GM12878 (cell line): ENCODE measurements around the gene PGBD4. TPM values are rescaled to one million over a fixed set of nuclear protein-coding genes. Genes with fewer than 3 reads are reported as not detected.

Experiments
- ATAC-seq: fragments of 200-7000 bp; cut with Tn5 transposase; 3 replicates; pipeline ENCODE4 v1.9.1; 2020; ENCODE audit warnings: mild to moderate bottlenecking, moderate library complexity
- BruUV-seq: library from RNA; stranded (reverse); fragments of 400-500 nt; replicated peaks from 2 replicates; lab custom pipeline; 2021; lab: Mats Ljungman, UMichigan
- CTCF ChIA-PET: fragments of 300-600 bp; sonication (Branson Sonifier 250); formaldehyde crosslinking; extraction: SDS; loops from one replicate; lab custom pipeline; 2021; ENCODE audit warnings: inconsistent platforms; lab: Yijun Ruan, JAX
- POLR2A ChIA-PET: fragments of 350-600 bp; formaldehyde crosslinking; extraction: SDS; loops from one replicate; lab custom pipeline; 2021; ENCODE audit warnings: inconsistent platforms; lab: Charles Lee
- RAD21 ChIA-PET: fragments of 300-600 bp; sonication (Branson Sonifier 250); formaldehyde crosslinking; loops from one replicate; lab custom pipeline; 2023; ENCODE audit warnings: antibody characterized with exemption; ENCODE audit not compliant: unreplicated experiment; lab: Charles Lee
- SMC1A ChIA-PET: fragments of 300-600 bp; sonication (Branson Sonifier 250); formaldehyde crosslinking; loops from one replicate; lab custom pipeline; 2023; ENCODE audit not compliant: unreplicated experiment, uncharacterized antibody; lab: Charles Lee
- DNase-seq: peaks from one replicate; pipeline ENCODE4 v3.0.0-alpha.2; 2011; ENCODE audit warnings: low read depth, low spot score
- FAIRE-seq: peaks from 3 replicates; lab custom pipeline; 2011; peaks lifted over from hg19 to GRCh38; lab: Jason Lieb, UNC
- H2AFZ ChIP-seq: 2 replicates; pipeline ENCODE4 v1.6.0; 2011; ENCODE audit warnings: low read depth, low read length, control low read depth; ENCODE audit not compliant: control insufficient read depth
- H3K27ac ChIP-seq: 2 replicates; pipeline ENCODE4 v1.5.1; 2011; ENCODE audit warnings: control low read depth; ENCODE audit not compliant: control insufficient read depth, insufficient read depth
- H3K27me3 ChIP-seq, 2 experiments: replicated peaks in 1 of 2; 2 replicates each; pipeline versions ENCODE4 v1.6.0 to v1.6.1; 2011; ENCODE audit warnings: low read length in 1 of 2; ENCODE audit not compliant: control insufficient read depth in 2 of 2, insufficient read depth in 2 of 2
- H3K36me3 ChIP-seq, 2 experiments: 2 replicates each; pipeline ENCODE4 v1.5.1; 2011; ENCODE audit warnings: low read length in 1 of 2; ENCODE audit not compliant: control insufficient read depth in 2 of 2, insufficient read depth in 2 of 2
- H3K4me1 ChIP-seq: 2 replicates; pipeline ENCODE4 v1.6.1; 2011; ENCODE audit warnings: mild to moderate bottlenecking, low read length, moderate library complexity, mixed read lengths; ENCODE audit not compliant: control insufficient read depth, insufficient read depth
- H3K4me2 ChIP-seq: 2 replicates; pipeline ENCODE4 v1.6.0; 2011; ENCODE audit warnings: control low read depth; ENCODE audit not compliant: control insufficient read depth, insufficient read depth
- H3K4me3 ChIP-seq: fragments of 200-600 bp; sonication (generic); 2 replicates; pipeline ENCODE4 v1.5.1; 2016
- H3K79me2 ChIP-seq: 2 replicates; pipeline ENCODE4 v1.6.0; 2011; ENCODE audit warnings: low read length; ENCODE audit not compliant: control insufficient read depth, insufficient read depth
- H3K9ac ChIP-seq: 2 replicates; pipeline ENCODE4 v1.8.0; 2011; ENCODE audit warnings: low read length, control low read depth, mixed read lengths; ENCODE audit not compliant: control insufficient read depth, insufficient read depth
- H3K9me3 ChIP-seq: replicated peaks from 3 replicates; pipeline ENCODE4 v1.5.1; 2011; ENCODE audit warnings: mild to moderate bottlenecking, low read length; ENCODE audit not compliant: control insufficient read depth, insufficient read depth
- H4K20me1 ChIP-seq: 2 replicates; pipeline ENCODE4 v1.6.0; 2011; ENCODE audit not compliant: control insufficient read depth, insufficient read depth
- ATF7 ChIP-seq: fragments of 450-650 bp; IDR thresholded peaks from 2 replicates; pipeline ENCODE4 v1.6.1; 2016; ENCODE audit warnings: low read depth, mild to moderate bottlenecking
- BRCA1 ChIP-seq: IDR thresholded peaks from 2 replicates; pipeline ENCODE4 v1.6.1; 2011; ENCODE audit warnings: low read depth, low read length, improper control_type of control experiment
- CHD4 ChIP-seq: fragments of 200-600 bp; sonication (generic); IDR thresholded peaks from 2 replicates; pipeline ENCODE4 v1.6.1; 2016; ENCODE audit warnings: mild to moderate bottlenecking
- MYC ChIP-seq: IDR thresholded peaks from 2 replicates; pipeline ENCODE4 v1.6.1; 2011; ENCODE audit warnings: mild to moderate bottlenecking, low read length, moderate library complexity, inconsistent platforms; ENCODE audit not compliant: insufficient read depth, insufficient replicate concordance, insufficient read length, severe bottlenecking
- NFIC ChIP-seq: IDR thresholded peaks from 2 replicates; pipeline ENCODE4 v1.6.1; 2012; ENCODE audit warnings: low read depth, mild to moderate bottlenecking, inconsistent platforms, low read length, moderate library complexity
- NFXL1 ChIP-seq: fragments of 450-650 bp; IDR thresholded peaks from 2 replicates; pipeline ENCODE4 v1.6.1; 2017; ENCODE audit warnings: antibody characterized with exemption, mild to moderate bottlenecking, borderline replicate concordance
- SIN3A ChIP-seq: IDR thresholded peaks from 2 replicates; pipeline ENCODE4 v1.6.1; 2012; ENCODE audit warnings: low read depth, low read length, improper control_type of control experiment
- SMAD5 ChIP-seq: IDR thresholded peaks from 2 replicates; pipeline ENCODE4 v1.6.1; 2016; ENCODE audit warnings: antibody characterized with exemption, low read depth
- STAT1 ChIP-seq: fragments of 450-650 bp; conservative IDR thresholded peaks from 2 replicates; pipeline ENCODE4 v1.6.1; 2014; ENCODE audit warnings: antibody characterized with exemption, mild to moderate bottlenecking
- TAF1 ChIP-seq: IDR thresholded peaks from 2 replicates; pipeline ENCODE4 v1.6.1; 2011; ENCODE audit warnings: mild to moderate bottlenecking, low read depth, low read length, borderline replicate concordance
- ZBTB33 ChIP-seq: fragments of 450-650 bp; IDR thresholded peaks from 2 replicates; pipeline ENCODE4 v1.6.1; 2017; ENCODE audit warnings: mild to moderate bottlenecking
- WGBS: methylation state at CpG from one replicate; pipeline ENCODE4 v1.1.6; 2016; ENCODE audit warnings: low lambda C conversion rate; ENCODE audit not compliant: insufficient replicate concordance, insufficient coverage; ENCODE audit errors: missing lambda C conversion rate; 5-methylcytosine and 5-hydroxymethylcytosine counted together
- in situ Hi-C: fragments of 300-500 bp; cut with MboI; formaldehyde crosslinking; loops from 9 replicates; pipeline ENCODE4 v1.14.3; 2018; ENCODE audit warnings: mixed read lengths
- intact Hi-C: fragments of 100-400 bp; cut with micrococcal nuclease; formaldehyde crosslinking; loops from one replicate; pipeline ENCODE4 v1.14.2; 2022; ENCODE audit not compliant: unreplicated experiment
- polyA plus RNA-seq, 11 experiments: library from polyadenylated mRNA; depleted of rRNA in 4 of 11; unstranded in 6 of 11; stranded (reverse) in 5 of 11; fragments of >200 nt; fragmentation: Nextera tagmentation in 4 of 11; fragmentation: Illumina TruSeq in 1 of 11; extraction: Ambion mirVana in 4 of 11; extraction: Trizol in 1 of 11; gene quantifications; 1 replicate in 1 of 11; 2 replicates in 10 of 11; pipeline versions ENCODE4 v1.2.1 to v1.2.3, GENCODE V29; 2011 to 2016; ENCODE audit warnings: inconsistent platforms in 2 of 11, missing spikeins in 2 of 11, low read depth in 1 of 11
- total RNA-seq, 4 experiments: library from RNA; depleted of rRNA in 3 of 4; stranded (reverse); fragments of >200 nt in 3 of 4; fragmentation: Illumina TruSeq in 1 of 4; extraction: Trizol in 1 of 4; gene quantifications; 2 replicates each; pipeline versions ENCODE4 v1.2.1 to v1.2.3, GENCODE V29; 2013 to 2021
- TF ChIP-seq, protein P1 (sequence below): IDR thresholded peaks from 2 replicates; pipeline ENCODE4 v1.6.1; 2012; ENCODE audit warnings: low read depth, low read length, improper control_type of control experiment

The PGBD4 gene
- total and polyA plus RNA-seq, 10 of the 15 experiments (the other 5 are each of a cell fraction or from before 2014, with no cell fraction given), result 1.2 to 5.8 (median 2.8) TPM

- intact Hi-C loops, result no loop called here
- H3K9me3 ChIP-seq, result no peaks in the 10 kb centered on the region
- ATAC-seq (no peak), DNase-seq (no peak), FAIRE-seq (no peak)
- no peaks in the 10 kb centered on the region for H3K79me2 ChIP-seq
- no peak overlapping the region for H3K4me2 ChIP-seq
- ChIA-PET SMC1A (no interaction called here), RAD21 (no interaction called here), POLR2A (no interaction called here), CTCF (interaction anchor here (0.5 to 1.9 kb wide), 3 partner anchors 17 to 273 kb away, joined by 4 to 7 read pairs (median 4); no protein-coding TSS in a partner anchor)
- no peaks in the 10 kb centered on the region for H3K27me3 ChIP-seq
- H3K4me3 ChIP-seq, result no peak overlapping the region
- TF ChIP-seq SMAD5 (no peak), BRCA1 (no peak), CHD4 (no peak), NFIC (no peak), SIN3A (no peak), NFXL1 (no peak), ATF7 (no peak), TAF1 (no peak), ZBTB33 (no peak), MYC (no peak), STAT1 (no peak)
- TF ChIP-seq, protein P1, sequence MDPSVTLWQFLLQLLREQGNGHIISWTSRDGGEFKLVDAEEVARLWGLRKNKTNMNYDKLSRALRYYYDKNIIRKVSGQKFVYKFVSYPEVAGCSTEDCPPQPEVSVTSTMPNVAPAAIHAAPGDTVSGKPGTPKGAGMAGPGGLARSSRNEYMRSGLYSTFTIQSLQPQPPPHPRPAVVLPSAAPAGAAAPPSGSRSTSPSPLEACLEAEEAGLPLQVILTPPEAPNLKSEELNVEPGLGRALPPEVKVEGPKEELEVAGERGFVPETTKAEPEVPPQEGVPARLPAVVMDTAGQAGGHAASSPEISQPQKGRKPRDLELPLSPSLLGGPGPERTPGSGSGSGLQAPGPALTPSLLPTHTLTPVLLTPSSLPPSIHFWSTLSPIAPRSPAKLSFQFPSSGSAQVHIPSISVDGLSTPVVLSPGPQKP, result no peak
- in situ Hi-C loops, result no loop called here
- no TSS peak for BruUV-seq
- H4K20me1 ChIP-seq, result no peaks in the 10 kb centered on the region
- H3K4me1 ChIP-seq, result no peaks in the 10 kb centered on the region
- H2AFZ ChIP-seq, result no peak overlapping the region
- WGBS, result 78% methylated on average over 3 of the region's 3 CpGs
- no peak overlapping the region for H3K9ac ChIP-seq
- H3K27ac ChIP-seq, result no peak overlapping the region
- H3K36me3 ChIP-seq, result no peaks in the 10 kb centered on the region
Measured at GRCh38 chr15:34078900-34079299, 23.0 kb upstream of the PGBD4 start.
